Measurements from ENCODE around the gene JAKMIP1. TPM values are rescaled to one million over a fixed set of nuclear protein-coding genes. Genes with fewer than 3 reads are reported as not detected.
"Not testable (repeated sequence)": the region's sequence is repeated elsewhere in the genome, so short reads cannot be mapped to it uniquely, and the experiment has no call there.

Gene JAKMIP1
- total RNA-seq, 4 donors from 2014 or later: 0.67 to 1.3 (median 1.1) TPM

DNA sequence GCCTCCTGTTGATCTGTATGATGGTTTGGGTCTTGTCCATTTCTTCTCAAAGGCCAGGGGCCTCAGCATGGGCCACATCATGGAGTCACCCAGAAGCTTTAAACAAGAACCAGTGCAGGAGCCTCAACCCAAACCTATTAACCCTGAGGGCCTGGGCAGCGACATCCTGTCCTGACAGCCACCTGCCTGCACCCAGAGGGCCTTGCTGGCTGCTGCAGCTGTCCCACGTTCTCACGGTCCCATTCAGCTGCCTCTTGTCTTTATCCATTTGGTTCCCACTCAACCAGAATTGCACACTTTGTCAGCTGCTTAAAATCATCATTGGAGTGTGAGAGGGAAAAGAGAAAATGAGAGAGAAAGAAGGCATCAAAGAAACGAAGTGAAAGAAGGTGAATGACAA, 203.7 kb downstream of the JAKMIP1 start:
- Histone ChIP-seq H3K4me3 (no peak overlapping the region), H3K27me3 (peaks cover 0 to 84% (median 0%) of the 10 kb centered on the region in 4 donors), H3K9me3 (no peaks in the 10 kb centered on the region), H3K4me1 (peaks cover 0 to 6% (median 0%) of the 10 kb centered on the region in 3 donors), H3K27ac (no peak overlapping the region), H3K36me3 (no peaks in the 10 kb centered on the region)
- WGBS, 2 donors: 32 to 48% methylated on average over 4 of the region's 4 CpGs
- TF ChIP-seq POLR2A (IDR thresholded peaks at IDR 0.05): no peak
- TF ChIP-seq, protein P1, sequence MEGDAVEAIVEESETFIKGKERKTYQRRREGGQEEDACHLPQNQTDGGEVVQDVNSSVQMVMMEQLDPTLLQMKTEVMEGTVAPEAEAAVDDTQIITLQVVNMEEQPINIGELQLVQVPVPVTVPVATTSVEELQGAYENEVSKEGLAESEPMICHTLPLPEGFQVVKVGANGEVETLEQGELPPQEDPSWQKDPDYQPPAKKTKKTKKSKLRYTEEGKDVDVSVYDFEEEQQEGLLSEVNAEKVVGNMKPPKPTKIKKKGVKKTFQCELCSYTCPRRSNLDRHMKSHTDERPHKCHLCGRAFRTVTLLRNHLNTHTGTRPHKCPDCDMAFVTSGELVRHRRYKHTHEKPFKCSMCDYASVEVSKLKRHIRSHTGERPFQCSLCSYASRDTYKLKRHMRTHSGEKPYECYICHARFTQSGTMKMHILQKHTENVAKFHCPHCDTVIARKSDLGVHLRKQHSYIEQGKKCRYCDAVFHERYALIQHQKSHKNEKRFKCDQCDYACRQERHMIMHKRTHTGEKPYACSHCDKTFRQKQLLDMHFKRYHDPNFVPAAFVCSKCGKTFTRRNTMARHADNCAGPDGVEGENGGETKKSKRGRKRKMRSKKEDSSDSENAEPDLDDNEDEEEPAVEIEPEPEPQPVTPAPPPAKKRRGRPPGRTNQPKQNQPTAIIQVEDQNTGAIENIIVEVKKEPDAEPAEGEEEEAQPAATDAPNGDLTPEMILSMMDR (IDR thresholded peaks at IDR 0.05): no peak
- DNase-seq: no peak
- intact Hi-C loops (cut with DNase I): loop anchor here (5.0 to 10.0 kb wide), 2 partner anchors 91 to 328 kb away; no protein-coding TSS in a partner anchor

DNA sequence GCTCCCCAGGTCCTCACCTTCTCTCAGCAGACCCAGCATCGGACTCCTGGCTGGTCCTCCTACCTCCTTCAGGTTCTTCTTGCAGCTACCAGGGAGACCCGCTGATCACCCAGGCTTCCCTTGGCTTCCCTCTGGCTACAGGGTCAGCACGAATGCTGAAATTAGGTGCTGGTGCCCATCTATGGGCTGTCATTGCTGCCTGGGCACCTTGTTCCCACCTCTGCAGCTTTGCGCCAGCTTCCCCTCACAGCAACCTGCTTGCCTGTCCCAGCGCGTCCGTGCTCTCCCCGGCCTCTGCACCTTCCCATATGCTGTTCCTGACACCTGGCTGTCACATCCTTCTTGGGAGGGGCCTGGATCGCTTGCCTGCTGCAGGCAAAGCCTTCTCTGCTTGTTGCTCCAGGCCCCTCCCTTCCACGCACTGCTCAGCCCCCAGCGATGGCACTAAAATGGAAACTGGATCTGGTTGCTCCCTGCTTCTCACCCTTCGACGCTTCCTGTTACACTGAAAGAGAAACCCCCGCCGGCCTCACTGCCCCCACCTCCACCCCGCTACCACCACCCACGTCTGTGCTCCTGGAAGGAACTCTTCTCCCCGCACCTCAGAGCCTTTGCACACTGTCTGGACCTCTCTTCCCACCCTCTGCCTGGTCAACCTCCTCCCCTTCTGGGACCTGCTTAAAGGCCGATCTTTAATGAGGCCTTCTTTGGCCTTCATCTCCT, 204.3 kb downstream of the JAKMIP1 start:
- Histone ChIP-seq H3K4me3 (no peak overlapping the region), H3K9me3 (no peaks in the 10 kb centered on the region), H3K36me3 (no peaks in the 10 kb centered on the region), H3K27me3 (peaks cover 0 to 90% (median 0%) of the 10 kb centered on the region in 4 donors), H3K4me1 (peaks cover 0 to 6% (median 0%) of the 10 kb centered on the region in 3 donors), H3K27ac (no peak overlapping the region)
- TF ChIP-seq, protein P1 (IDR thresholded peaks at IDR 0.05): no peak
- TF ChIP-seq POLR2A (IDR thresholded peaks at IDR 0.05): no peak
- no peak for DNase-seq
- intact Hi-C loops (cut with DNase I): loop anchor here (5.0 to 10.0 kb wide), 2 partner anchors 91 to 329 kb away; no protein-coding TSS in a partner anchor
- 57 to 58% methylated on average over 17 to 19 of the region's 19 CpGs for WGBS, 2 donors

DNA sequence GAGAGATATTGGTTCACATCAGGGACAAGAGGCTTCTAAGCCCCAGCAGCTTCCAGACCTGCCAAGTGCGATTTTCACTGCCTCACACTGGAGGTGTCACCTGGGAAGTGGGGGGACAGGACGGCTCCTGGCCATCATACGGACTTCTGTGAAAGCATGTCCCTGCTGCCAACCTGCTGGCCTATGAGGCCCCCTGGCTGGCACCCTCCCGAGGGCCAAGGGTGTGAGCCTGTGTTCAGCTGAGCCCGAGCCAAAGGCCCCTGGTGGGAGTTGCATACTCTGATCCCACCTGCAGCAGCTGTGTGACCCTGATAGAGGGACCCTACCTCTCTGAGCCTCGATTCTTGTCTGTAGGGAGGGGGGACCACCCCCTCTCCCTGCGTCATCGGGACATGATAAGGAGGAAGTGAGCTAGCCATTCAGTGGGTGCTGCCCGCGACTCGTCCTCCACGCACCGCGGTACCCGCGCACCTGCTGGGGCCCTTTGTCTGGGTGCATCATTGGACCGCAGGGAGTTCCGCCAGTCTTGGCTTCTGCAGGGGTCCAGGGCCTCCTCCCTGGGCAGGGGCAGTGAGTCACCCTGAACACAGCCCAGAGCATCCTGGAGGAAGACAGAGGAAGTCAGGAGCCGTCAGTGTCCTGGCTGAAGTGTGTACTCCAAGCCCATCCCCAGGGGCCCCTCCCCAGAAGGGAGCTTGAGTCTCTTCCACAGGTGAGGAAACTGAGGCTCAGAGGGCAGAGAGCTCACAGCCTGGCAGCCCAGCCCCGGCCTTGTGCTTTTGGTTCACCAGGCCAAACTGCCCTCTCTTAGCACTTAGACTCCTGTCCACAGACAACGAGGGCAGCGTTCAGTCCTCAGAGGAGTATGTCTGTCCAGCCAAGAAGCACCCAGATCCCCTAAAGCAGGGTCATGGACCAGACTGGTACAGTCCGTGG, 206.2 kb downstream of the JAKMIP1 start:
- 87 to 92% methylated on average over 3 to 15 of the region's 23 CpGs for WGBS, 2 donors
- peaks cover 0 to 6% (median 0%) of the 10 kb centered on the region in 3 donors for H3K4me1 ChIP-seq
- DNase-seq: no peak
- H3K27me3 ChIP-seq: peaks cover 0 to 93% (median 0%) of the 10 kb centered on the region in 4 donors
- H3K36me3 ChIP-seq: no peaks in the 10 kb centered on the region
- TF ChIP-seq POLR2A (IDR thresholded peaks at IDR 0.05): no peak
- TF ChIP-seq, protein P1 (IDR thresholded peaks at IDR 0.05): no peak
- H3K4me3 ChIP-seq: no peak overlapping the region
- H3K27ac ChIP-seq: no peak overlapping the region
- no peaks in the 10 kb centered on the region for H3K9me3 ChIP-seq
- intact Hi-C loops (cut with DNase I): loop anchor here (10.0 kb wide), 1 partner anchor 331 kb away; no protein-coding TSS in a partner anchor

DNA sequence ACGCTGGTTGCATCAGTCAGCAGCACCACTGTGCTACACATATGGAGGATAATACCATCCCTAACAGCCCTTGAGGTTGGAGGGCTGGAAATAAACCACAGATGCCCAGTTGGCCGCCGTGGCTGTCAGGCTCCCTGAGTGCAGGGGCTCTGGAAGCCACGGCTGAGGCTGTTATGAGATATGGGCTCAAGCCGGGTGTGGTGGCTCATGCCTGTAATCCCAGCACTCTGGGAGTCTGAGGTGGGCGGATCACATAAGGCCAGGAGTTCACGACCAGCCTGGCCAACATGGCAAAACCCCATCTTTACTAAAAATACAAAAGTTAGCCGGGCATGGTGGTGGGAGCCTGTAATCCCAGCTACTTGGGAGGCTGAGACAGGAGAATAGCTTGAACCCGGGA, 207.0 kb downstream of the JAKMIP1 start:
- not testable (repeated sequence) for H3K27ac ChIP-seq, H3K36me3 ChIP-seq, DNase-seq, H3K9me3 ChIP-seq, H3K4me1 ChIP-seq, H3K4me3 ChIP-seq
- intact Hi-C loops (cut with DNase I): loop anchor here (10.0 kb wide), 1 partner anchor 331 kb away; no protein-coding TSS in a partner anchor
- peaks cover 0 to 93% (median 0%) of the 10 kb centered on the region in 4 donors for H3K27me3 ChIP-seq
- WGBS, 2 donors: 67 to 71% methylated on average over 5 of the region's 9 CpGs

DNA sequence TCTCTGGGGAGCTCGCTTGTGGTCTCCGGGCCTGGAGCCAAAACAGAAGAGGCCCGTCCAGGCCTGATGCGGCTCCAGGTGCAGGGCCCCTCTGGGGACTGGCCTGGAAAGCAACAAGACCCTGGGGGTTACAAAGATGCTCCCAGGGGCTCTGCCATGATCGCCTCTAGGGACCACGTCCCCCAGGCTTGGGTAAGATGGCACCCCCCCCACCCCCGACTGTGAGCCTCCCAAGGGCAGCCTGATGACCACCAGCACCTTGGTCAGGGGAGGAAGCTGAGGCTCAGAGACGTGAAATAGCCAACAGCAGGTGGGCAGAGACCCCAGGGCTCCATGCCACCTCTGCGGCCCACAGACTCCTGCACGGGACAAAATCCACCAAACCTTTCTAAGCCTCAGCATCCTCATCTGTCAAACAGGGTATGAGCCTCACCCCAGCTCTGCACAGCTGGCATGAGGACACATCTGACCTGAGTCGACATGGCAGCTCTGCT, 207.5 kb downstream of the JAKMIP1 start:
- intact Hi-C loops (cut with DNase I): loop anchor here (10.0 kb wide), 1 partner anchor 332 kb away; no protein-coding TSS in a partner anchor

More for the DNA sequence above, 207.5 kb downstream of the JAKMIP1 start:
- no peak overlapping the region for H3K4me3 ChIP-seq
- DNase-seq: no peak
- no peaks in the 10 kb centered on the region for H3K9me3 ChIP-seq
- 92% methylated on average over 2 of the region's 11 CpGs; no CpG with 5 or more reads in 1 of the 2 donors for WGBS, 2 donors
- no peak overlapping the region for H3K27ac ChIP-seq
- peaks cover 0 to 89% (median 0%) of the 10 kb centered on the region in 4 donors for H3K27me3 ChIP-seq
- TF ChIP-seq, protein P1 (IDR thresholded peaks at IDR 0.05): no peak
- no peak for TF ChIP-seq POLR2A (IDR thresholded peaks at IDR 0.05)
- peaks cover 0 to 6% (median 0%) of the 10 kb centered on the region in 3 donors for H3K4me1 ChIP-seq
- H3K36me3 ChIP-seq: no peaks in the 10 kb centered on the region

Data from esophagus squamous epithelium (tissue), 5 donors.